Measurements from ENCODE around the gene C1QTNF8.
"Not testable (repeated sequence)": the region's sequence is repeated elsewhere in the genome, so short reads cannot be mapped to it uniquely, and the experiment has no call there.

Gene C1QTNF8

DNA sequence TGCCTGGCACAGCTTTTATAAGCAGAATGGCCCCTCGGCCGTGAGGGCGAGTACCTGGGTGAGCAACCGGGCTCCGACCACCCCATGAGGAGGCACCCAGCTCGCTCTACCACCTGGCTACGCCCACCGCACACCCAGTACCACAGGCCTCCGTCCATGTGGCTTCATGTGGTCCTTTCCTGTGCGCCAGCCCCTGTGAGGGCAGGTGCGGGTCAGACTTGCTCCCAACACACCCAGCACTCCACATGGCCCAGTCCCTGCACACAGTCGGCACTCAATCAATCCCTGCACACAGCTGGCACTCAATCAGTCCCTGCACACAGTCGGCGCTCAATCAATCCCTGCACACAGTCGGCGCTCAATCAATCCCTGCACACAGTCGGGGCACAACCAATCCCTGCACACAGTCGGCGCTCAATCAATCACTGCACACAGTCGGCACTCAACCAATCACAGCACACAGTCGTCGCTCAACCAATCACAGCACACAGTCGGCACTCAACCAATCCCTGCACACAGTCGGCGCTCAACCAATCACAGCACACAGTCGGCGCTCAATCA is 4.0 kb downstream of the C1QTNF8 start:
- no peak for DNase-seq

GRCh38 chr16:1090620-1091587 is 5.1 kb downstream of the C1QTNF8 start:
- DNase-seq: no peak

- no peak for DNase-seq
Measured at GRCh38 chr16:1089822-1090619, 6.0 kb downstream of the C1QTNF8 start.

DNA sequence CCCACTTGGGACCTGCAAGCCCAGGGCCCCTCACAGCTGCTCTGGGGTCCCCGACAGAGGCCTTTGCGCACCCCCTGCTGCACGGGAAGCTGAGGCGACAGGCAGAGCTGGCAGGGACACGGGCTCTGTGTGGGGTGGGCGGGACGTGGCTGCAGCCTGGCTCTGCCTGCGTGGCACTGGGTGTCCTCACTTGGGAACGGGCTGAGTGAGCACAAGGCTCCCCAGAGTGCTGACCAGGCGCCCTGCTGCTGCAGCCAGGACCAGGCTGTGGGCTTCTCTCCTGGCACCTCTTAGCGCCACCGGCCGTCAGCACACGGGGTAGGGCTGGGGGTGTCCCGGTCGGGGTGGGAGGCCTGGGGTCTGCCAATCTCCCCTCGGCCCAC is 6.6 kb downstream of the C1QTNF8 start:
- no peak for DNase-seq

DNA sequence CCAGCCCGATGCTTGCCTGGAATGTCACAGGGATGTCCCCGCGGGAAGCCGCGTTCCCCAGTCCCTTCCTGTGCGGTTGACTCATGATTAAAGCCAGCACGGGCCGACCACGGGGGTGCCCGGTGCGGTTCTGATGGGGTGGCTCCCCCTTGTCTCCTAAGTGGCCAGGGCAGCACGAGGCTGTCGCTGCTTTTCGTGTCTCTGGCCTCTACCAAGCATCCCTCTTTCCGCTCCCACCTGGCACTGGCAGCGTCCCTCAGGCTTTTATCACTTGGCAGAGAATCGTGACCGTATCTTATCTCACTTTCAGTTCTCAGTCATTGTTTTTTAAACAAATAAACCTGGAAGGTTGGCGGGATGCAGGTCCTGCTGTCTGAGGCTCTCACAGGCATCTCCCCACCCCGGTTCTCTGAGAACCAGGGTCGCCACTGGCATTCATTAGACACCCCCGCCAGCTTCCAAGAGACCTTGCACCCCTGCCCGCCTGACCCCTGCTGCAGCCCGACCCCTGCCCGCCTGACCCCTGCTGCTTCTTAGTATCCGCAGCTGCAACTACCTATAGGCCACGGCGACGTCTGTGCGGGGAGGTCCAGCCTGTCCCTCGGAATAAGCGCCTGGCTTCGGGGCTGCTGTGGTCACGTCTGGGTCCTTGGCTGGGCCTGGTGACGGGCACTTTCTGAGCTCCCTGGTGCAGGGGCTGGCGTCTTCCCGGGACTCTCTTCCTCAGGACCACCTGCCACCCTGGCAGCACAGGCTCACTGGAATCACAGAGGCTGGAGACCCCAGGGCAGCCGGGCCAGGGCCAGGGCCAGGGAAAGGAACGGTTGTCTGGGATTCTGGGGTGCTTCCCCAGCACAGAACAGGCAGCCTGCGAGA is 7.5 kb downstream of the C1QTNF8 start:
- DNase-seq: no peak

GRCh38 chr16:1086443-1086842 is 9.6 kb downstream of the C1QTNF8 start:
- not testable (repeated sequence) for DNase-seq

DNA sequence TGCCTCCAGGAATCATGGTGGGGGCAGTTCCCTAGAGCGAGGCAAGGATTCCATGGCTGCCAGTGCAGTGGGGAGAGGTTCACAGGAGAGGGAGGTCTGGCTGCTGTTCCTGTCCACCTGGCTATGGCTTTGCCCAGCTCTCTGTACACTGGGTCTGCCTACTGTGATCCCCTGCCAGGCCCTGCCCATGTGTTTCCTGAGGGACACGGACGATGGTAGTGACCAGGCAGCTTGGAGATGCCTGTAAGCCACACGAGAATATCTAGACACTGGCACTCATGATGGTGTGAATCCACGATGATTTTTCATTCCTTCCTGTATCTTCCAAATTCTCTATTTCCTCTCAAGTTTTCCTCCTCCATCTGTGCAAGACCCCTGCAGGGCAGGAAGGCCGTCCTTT is 11.1 kb downstream of the C1QTNF8 start:
- no peak for DNase-seq

DNA sequence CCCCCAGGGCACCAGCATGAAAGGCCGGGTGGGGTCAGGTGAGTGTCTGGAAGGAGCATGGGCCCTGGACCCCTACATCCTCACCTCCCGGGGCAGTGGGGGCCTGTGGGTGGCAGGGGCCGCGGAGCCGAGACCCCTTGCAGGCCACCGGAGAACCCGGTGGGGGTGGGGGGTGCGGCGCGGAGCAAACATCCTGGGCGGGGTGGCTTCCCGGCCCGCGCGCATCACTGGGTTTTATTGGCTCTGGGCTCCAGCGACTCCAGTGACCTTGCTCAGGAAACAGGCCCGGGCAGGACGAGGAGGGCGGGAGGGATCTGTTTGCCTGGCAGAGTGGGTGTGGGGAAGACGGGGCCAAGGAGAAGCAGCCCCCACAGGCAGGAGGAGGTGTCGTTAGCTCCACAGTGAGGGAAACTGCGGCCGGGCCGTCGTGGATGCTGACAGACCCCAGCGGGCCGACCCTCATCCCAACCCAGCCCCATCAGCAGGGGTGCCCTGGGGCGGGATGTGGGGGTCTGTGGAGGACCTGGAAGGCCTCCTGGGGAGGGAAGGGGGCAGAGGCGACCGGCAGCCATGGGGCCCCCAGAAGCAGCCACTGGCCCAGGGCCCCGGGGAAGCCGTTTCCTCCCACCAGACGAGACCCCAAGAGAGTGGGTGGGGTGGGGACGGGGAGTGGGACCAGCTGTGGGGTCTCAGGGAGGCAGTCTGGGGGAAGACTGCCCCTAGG is 12.9 kb downstream of the C1QTNF8 start:
- no peak for DNase-seq

GRCh38 chr16:1082266-1082951 is 13.6 kb downstream of the C1QTNF8 start:
- no peak for DNase-seq

DNA sequence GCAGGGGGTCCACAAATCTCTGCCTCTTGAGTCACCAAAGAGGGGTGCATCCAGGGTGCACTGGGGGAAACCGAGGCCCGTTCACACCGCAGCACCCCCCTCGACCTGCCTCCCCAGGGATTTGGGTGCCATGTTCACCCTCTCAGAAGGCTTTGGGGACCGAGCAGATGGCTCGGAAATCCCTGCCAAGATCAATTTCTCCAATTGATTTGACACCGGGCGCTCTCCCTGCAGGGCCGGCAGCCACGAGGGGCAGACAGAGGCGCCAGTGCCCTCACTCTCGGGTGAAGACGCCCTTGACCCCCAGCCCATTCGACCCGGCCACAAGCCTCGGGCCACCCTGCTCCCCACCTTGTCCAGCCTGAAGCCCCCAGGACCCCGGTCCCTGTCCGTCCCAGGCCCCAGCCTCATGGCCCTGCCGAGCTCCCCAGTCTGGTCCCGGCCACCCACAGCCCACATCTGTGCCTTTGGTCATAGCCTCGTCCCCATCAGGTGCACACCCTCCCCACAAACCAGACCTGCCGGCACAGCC is 14.2 kb downstream of the C1QTNF8 start:
- no peak for DNase-seq

DNA sequence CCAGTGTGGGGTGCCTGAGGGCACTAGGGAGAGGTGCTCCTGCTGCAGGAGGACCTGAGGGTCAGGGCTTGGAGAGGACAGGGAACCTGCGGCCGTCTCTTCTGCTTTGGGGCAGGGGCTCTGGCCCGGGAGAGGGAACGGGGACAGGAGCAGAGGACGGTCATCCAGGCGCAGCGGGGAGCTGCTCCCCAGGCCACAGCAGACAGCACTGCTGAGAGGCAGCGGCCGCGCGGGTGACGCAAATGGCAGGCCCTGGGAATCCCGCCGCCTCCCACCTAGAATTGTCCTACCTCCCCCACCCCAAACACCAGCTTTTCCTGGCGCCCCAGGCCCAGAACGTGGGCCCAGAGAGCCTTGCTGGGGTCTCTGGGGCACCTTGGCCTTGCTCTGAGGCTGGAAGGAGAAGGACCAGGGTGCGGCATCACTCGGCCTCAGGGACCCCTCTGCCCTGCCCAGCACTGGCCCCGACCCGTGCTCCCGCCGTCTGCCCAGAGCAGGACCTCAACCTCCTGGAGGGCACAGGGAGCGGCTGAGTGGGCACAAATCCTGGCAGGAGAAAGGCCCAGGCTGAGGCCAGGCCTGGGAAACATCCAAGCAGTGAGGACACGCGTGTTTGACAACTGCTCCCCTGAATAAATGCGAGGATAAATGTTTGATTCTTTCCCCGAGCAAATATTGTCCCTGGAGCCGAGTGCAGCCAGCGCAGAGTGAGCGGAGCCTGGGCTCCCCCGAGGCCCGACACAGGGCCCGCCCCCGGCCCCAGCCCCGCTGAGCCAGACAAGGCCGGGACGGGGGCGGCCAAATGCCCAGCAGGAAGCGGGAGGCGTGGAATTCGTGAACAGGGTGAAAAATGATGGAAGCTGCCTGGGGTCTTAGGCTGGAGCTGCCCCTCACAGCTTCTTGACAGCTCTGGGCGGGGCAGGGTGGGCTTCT is 15.0 kb downstream of the C1QTNF8 start:
- DNase-seq: no peak

GRCh38 chr16:1079786-1080525 is 16.1 kb downstream of the C1QTNF8 start:
- DNase-seq: no peak

DNA sequence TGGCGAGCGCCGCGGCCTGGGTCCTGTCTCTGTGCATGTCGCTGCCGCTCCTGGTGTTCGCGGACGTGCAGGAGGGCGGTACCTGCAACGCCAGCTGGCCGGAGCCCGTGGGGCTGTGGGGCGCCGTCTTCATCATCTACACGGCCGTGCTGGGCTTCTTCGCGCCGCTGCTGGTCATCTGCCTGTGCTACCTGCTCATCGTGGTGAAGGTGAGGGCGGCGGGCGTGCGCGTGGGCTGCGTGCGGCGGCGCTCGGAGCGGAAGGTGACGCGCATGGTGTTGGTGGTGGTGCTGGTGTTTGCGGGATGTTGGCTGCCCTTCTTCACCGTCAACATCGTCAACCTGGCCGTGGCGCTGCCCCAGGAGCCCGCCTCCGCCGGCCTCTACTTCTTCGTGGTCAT is 16.7 kb downstream of the C1QTNF8 start:
- DNase-seq: no peak

DNA sequence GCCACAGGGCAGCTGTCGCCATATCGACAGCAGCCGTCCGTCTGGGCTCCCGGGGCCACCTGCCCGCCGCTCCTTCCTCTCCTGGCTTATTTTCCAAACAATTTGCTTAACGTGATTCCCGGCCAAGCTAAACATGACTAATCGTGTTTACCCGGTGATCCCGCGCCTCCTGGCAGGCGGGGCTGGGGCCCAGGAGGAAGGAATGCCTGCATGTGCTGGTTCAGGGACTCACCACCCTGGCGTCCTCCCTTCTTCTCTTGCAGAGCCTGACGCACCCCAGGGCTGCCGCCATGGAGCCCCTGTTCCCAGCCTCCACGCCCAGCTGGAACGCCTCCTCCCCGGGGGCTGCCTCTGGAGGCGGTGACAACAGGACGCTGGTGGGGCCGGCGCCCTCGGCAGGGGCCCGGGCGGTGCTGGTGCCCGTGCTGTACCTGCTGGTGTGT is 17.4 kb downstream of the C1QTNF8 start:
- DNase-seq: no peak

GRCh38 chr16:1077877-1078578 is 18.0 kb downstream of the C1QTNF8 start:
- DNase-seq: no peak

DNA sequence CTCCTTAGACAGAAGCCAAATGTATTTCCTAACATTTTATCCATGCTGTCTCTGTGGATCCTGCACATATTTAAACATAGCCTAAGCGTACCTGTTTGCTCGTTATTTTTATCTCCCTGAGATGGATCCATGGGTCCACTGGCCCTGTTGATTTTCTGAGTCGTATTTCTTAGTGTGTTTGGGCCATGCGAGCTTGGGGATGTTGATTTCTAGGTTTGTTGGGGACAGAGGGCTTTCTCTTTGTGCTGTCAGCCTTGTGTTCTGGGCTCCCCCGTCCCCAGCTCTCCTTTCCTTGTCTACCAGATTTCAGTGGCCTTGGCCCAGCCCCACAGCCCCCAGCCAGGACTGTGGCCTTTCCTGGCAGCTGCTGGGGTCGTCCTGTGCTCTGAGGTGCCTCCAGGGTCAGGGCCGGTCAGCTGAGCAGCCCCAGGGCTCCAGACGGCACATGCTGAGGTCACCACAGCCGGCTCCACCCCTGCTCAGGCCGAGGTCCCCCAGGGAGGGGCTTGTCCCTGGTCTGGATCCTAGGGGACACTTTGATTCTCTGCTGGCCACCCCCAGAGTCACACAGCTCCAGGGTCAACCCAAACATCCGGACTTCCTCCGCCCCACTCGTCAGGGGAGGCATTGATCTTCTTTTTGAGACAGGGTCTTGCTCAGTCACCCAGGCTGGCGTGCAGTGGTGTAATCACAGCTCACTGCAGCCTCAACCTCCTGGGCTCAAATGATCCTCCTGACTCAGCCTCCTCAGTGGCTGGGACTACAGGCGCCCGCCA is 19.1 kb downstream of the C1QTNF8 start:
- DNase-seq: no peak

GRCh38 chr16:1075546-1075945 is 20.5 kb downstream of the C1QTNF8 start:
- no peak for DNase-seq

GRCh38 chr16:1074379-1074649 is 21.7 kb downstream of the C1QTNF8 start:
- DNase-seq: no peak
